GM21528 (cell line): ENCODE results near the gene GLI3.

Experiments used
- ATAC-seq: cut with Tn5 transposase; IDR thresholded peaks from one replicate; pipeline ENCODE4 v1.9.1; 2021; ENCODE audit warnings: mild to moderate bottlenecking, moderate library complexity; ENCODE audit not compliant: unreplicated experiment, low FRiP score

GLI3 gene

DNA sequence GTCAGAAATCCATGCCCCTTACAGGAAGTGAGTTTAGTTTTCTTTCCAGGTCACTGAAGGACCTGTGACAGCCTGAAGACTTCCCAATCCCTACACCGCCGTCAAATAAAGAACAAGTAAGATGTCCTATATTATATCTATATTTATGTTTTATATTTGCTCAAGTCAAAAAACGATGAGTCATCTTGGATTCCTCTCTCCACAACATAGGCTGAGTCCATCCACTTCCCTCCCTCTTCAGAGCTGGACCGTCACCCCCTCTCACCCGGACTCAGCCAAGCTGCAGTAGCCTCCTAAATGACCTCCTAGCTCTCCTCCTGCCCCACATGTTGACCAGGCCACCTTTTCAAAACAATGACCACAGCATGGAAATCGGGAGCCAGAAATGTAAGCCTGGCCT lies 53.5 kb downstream of the GLI3 start:
- no peak for ATAC-seq

DNA sequence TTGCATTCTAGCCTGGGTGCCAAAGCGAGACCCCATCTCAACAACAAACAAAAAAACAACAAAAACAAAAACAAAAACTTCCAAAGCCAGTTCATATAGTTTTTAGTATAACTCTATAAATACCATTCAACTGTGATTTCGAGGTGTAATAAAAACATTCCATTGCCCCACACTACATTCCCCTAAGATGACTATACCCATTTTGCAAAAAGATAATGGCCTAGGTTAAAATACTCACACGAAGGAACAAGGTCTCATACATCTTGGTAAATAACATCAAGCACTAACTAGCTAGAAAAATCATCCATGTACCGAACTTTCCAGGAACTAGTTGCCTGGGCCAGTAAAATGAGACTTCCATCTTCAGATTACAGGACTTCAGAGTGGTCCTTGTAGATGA lies 55.4 kb downstream of the GLI3 start:
- no peak for ATAC-seq

DNA sequence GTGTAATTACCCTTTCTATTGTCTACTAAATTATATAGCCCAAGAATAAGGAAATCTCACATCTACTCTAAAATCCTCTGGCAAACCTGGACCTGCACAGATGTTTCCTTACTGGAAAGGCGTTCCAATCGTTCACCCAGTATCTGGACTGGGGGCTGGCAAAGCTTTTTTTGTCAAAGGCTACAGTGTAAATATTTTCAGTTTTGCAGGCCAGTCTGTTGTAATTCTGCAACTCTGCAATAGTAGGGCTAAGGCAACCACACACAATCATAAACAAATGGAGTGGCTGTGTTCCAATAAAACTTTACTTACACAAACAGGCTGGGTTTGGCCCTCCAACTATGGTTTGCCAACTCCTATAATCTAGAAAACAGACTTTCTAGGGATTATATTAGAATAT lies 56.2 kb downstream of the GLI3 start:
- no peak for ATAC-seq

DNA sequence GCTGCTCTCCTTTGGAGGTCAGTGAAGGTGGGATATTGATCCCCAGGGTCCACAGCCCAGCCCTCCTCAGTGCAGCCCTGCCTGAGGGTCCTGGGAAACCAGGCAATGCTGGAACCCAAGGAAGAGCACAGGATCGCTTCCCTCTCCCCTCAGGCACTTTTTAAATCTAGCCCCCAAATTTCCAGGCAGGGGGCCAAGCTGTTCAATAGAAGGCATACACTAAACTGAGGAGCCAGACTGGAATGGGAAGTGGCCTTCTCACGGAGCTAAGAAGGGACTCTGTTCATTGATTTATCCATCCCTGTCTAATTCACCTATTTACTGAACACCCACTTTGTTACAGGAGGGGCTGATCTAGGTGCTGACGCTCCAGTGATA lies 60.3 kb downstream of the GLI3 start:
- ATAC-seq: no peak

DNA sequence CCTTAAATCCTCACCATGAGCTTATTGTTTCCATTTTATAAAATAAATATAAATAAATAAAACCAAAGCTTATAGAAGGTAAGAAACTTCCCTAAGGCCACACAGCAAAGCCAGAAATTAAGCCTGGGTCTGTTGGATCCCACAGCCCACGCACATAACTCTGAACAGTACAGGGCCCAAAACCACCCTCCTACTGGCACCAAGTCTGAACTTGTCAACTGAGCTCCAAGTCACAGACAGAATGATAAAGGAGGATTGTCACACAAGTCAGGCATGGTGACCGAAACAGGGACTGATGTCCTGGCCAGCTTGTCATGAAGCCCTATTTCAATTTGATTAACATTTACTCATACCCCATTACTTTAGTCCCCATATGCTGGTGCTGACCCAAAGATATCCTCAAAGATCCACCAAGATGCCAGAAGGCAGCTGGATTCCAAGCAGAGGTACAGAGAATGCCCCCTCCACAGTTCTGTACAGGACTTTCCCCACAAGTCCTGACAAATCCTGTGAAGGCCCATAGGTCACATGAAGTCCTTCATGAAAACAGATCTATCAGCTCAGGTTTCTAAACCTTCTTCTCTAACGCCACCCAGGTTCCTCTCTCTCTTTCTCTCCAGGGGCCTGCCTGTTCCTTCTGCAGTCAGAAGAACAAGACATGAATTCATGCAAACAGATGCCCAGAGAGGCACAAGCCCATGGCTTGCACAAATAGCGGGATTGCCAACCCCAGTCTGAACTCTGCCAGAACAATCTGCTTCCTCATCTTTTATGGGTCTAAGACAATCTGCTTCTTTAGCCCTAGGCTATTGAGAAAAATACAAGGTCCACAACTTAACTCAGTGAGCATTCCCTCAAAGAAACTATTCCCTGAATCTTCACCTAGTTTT lies 60.9 kb downstream of the GLI3 start:
- no peak for ATAC-seq

DNA sequence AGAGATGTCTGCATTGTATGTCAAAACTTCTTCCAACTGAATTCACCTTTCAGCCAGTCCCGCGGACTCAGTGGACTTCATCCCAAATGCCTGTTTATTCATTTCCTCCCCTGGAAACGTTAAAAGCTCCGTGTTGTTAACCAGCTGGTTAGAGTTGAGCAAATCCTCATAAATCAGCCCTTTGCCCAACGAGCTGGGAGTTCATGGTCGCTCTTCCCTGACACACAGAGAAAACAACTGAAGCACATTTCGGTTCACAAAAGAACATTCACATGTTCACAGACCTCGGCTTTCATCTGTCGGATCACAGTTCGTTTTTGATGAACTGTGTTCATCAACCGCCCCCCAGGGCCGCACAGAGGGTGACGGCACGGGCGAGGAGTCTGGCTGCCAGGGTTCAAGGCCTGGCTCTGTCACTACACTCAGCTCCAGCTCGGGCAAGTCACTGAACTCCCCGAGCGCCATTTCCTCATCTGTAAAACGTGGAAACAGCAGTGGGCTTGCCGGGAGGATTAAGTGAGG lies 62.6 kb downstream of the GLI3 start:
- no peak for ATAC-seq

DNA sequence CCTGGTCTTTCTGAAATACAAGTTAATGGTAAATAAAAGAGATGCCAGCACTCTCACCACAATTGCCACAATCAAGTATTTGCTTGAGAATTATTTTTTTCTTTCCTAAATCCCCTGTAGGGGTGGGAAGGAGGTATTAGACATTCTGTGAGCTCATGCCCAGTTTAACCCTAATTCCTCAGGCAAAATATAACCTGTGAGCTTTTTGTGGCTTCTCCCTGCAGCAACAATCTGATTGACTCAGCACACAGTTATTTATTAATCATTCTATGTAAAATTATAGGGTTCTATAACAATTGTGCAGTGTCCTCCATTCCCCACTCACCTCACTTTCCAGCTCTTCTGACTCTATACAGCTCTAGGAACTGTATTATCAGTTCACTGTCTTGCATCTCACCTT lies 66.3 kb downstream of the GLI3 start:
- ATAC-seq: no peak

DNA sequence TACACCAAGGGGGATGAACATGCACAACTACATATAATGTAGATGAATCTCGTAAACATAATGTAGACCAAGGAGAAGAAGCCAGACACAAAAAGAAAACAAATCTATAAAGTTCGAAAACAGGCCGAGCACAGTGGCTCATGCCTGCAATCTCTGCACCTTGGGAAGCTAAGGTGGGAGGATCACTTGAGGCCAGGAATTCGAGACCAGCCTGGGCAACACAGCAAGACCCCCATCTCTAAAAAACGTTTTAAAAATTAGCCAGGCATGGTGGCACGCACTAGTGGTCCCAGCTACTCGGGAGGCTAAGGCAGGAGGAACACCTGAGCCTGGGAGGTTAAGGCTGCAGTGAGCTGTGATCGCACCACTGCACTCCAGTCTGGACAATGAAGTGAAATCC lies 68.5 kb downstream of the GLI3 start:
- ATAC-seq: no peak

DNA sequence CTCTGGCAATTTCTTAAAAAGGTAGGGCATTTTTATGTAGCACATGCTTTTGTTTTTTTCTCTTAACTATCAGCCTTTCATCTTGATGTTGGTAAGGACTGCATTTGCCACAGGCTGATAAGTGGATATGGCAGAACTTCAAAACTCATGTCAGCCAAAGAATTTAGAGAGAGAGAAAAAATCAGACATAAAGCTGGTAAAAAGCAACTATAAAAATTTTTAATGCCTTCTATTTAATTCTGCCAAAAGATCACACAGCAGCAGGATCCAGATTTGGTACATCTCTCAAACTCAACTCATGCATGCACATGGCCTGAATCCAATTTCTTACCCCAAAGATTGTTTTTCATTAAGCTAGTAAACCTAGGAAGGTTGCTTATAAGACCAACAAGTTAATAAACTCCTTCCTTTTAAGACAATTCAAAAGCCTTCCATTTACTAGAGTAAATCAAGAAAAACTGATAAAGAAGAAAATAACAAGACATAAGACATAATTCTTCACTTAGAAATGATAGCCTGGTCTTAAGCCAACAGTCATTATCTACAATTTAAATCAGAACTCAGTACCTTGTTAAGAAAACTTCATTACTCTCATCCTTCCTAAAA lies 69.3 kb downstream of the GLI3 start:
- no peak for ATAC-seq

DNA sequence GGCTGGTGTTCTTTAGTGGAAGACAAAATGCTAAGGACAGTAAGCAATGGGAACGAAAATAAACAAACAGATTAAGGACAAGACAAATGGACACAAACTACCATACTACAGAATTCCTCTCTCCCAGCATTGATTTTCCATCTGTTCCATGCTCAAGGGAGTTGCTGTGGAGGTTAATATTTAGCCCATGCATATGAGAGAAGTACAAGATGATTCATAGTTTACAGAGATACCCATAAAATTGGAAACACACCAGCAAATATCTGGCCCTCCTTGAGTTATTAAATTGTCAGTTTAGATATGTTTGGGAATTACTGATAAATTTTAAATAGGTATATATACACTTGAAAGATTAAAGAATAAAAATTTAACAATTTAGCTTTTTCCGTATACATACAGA lies 69.8 kb downstream of the GLI3 start:
- no peak for ATAC-seq

DNA sequence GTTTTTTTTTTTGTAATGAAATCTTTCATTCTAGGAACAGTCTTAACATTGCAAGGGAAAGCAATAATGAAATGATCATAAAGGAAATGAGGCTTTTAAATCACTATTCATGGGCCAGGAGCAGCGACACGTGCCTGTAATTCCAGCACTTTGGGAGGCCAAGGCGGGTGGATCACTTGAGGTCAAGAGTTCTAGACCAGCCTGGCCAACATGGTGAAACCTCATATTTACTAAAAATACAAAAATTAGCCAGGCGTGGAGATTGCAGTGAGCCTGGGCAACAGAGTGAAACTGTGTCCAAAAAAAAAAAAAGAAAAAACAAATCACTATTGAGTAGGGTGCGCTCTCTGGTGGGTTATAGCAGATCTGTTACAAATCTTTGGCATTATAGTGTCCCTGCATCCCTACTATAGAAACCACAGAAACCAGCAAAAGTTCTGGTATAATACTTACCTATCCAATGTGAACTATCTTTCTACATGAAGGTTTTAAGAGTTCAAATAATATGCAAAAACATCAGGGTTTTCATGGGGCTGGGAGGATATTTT lies 72.1 kb downstream of the GLI3 start:
- ATAC-seq: no peak

DNA sequence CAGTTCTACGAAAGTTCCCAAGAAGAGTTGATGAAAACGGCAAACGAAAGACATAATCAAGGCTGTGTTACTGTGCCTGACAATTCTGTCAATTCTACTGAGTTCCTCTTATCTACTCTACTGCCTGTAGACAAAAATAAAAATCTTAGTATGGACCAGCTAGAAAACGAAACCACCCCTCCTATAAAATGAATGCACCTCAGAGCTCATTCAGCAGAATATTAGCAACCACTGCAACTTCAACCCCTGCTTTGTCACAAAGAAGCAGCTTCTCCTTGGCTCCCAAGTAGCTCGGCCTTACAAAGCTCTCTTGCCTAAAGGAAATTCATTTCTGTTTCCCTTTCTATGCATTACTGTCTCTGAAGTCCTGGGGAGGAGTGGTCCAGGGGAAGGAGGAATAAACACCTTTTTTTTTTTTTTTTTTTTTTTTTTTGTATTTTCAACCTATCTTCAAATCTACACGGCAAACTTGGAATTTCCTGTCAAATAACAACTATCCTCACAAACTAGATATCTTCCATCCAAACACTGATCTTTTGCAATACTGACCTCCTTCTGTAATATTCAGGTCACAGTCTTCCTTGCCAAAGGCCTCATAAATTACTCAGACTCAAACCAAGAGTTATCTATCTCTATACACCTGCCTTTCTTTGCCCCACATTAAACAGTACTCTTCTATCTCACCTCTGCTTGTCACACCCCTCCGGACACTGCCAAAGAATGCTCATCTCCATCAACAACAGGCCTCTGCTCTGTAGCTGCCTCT lies 74.3 kb downstream of the GLI3 start:
- ATAC-seq: no peak

DNA sequence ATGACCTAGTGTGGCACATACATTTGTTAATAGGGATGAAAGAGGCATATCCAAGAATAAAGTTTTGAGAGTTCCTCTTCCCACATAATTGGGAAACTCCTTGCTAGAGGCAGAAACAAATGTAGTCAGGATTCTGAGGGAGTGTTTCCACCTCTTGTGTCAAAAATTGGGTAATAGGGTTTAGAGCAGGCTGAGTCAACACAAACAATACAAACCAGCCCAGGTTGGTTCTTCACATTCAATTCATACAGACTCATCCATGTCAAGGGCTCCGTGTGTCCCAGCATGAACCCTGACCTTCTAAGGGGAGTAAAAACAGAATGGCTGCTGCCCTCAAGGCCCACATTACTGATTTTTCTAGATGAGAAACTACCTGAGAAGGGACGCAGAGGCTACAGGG lies 75.3 kb downstream of the GLI3 start:
- ATAC-seq: no peak

DNA sequence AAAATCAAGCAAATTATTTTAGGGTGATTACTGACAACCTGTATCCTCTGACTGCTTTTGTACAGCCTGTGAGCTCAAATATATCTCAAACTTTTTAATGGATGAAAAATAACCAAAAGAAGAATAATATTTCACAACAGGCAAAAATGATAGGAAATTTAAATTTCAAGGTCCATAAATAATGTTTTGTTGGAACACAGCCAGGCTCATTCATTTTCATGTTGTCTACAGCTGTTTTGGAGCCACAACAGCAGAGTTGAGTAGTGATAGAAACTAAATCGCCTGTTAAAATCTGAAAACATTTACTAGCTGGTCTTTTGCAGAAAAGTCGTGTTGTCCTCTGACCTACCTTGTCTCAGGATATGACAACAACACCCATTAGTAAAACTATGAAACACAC lies 75.9 kb downstream of the GLI3 start:
- ATAC-seq: no peak

DNA sequence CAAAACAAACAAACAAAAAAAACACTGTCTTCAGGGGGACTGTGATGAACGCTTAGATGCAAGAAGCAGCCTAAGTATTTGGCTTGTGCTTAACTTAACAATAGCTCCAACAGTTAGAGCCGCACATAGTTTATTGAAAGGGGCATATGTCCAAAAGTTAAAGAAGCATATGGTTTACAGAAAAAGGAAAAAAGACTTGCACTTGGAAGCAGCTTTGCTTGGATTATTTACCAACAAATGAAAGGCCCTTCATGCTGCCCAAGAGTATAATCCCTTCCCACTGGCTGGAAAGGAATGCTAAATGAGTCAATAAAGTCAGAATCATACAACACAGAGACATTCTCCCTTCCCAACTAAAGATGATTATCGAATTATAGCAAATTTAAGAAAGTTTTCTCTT lies 77.9 kb downstream of the GLI3 start:
- no peak for ATAC-seq

DNA sequence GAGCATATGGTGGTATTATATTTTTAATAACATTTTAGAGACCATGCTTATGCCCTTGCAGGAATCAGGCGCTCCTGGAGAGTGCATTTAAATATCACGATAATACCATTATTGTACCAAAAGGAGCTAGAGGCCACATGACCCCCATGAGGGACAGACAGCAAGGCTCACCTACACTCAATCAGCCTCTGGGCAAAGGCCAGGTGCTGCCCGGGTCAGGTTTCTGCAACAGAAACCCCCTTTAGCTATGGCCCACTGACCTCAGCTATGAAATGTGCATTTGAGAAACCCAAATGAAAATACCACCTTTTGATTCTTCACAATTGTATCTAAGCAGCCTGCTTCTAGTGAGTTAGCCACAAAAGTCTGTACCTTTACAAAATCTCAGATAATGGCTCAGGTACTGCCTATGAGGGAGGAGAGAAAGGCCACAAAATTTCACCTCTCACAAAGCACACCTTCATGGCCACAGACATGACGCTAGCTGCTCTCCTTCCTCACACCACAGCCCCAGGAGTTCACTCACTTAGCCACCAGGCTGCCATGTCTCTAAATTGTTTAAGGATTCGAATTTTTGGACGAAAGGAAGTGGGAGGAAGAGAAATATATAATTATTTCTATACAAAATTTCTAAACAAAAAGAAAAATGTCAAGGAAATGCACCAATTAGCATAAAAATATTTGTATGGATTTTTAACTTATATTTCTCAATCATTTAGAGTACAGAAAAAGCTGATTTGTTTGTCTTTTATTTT lies 79.9 kb downstream of the GLI3 start:
- no peak for ATAC-seq

DNA sequence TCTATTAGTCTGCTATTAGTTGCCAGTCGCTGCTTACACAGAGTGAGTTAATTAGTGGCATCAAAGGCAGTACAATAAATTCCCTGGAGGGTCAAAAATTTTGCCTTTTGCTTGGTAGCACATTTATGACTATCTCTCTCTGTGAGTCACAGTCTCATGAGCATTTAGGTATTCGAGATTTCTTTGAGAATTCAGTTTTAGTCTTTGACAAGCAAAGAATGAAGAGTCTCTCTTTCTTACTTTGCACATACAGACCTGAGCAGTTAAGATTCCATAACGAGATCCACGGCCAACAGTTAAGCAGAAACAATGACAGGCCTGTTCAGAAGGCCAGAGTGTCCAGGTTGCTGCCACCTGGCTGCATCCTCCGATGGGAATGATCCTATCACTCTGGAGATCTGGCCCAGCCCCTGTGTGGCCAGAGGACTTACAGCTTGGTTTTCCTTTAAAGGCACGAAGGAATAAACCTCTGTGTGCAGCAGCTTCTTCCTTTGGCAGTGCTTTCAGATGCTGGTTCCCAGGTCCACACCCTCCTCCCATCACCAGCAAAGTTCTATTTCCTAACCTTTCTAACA lies 80.6 kb downstream of the GLI3 start:
- no peak for ATAC-seq

DNA sequence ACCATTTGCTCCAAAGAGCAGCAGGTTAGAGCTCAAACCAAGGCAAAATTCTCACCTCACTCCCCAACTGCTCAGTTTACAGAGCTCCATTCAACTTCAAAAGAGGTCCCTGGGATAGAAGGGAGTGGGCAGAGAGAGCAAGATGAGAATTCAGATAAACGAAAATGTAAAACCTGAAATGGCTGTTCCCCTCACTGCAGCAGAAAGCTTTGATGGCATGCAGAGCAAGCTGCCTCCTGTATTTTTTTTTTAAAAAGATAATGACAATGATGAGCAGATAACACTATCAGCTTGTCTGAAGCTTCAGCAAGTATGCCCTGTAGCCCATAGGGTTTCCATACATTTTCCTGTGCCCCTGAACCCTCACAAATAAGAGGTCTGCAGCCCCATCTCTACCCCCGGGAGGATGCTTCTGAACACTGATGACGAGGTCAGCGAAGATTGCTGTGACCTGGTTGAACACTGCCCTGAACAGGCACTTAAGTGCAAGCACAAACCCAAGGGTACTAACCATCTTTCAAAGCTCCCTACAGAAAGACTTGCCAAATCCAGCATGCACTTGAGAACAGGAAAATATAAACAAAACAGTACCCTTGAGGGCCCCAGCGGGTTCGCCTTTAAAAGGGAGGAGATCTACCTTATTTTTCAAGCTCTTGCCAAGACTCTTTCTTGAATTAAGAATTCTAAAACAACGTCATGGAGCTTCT lies 81.3 kb downstream of the GLI3 start:
- ATAC-seq: no peak

DNA sequence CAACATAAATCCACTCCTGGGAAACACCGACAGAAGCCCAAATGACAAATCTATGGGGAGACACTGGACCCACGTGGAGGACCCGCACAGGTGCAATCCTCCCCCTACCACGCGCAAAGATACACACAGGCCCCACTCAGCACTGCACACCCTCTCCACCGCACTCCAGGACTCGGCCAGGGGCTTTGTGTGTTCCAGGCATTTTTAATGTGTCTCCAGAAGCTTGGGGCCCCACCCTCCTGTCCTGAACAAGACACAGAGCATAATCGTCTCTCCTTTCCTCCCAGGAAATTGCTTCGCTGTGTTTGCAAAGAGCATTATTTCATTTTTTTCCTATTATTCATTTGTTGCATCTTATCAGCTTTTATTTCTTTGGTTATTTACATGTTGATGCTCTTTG lies 82.8 kb downstream of the GLI3 start:
- no peak for ATAC-seq
